GM23248 (cell line): ENCODE results near the gene COG1.

Experiments
- EZH2 ChIP-seq: fragments of 200-600 bp; sonication (generic); IDR thresholded peaks from 2 replicates; pipeline ENCODE4 v1.6.1; 2018; ENCODE audit warnings: antibody characterized with exemption, mild to moderate bottlenecking; ENCODE audit not compliant: insufficient read depth, poor library complexity, severe bottlenecking
- EZH2phosphoT487 ChIP-seq: fragments of 200-600 bp; sonication (generic); IDR thresholded peaks from 2 replicates; pipeline ENCODE4 v1.6.1; 2018; ENCODE audit warnings: antibody characterized with exemption, moderate library complexity, mild to moderate bottlenecking, low read depth; ENCODE audit not compliant: insufficient read depth

- TF ChIP-seq EZH2 (no peak), EZH2phosphoT487 (no peak)
Measured at GRCh38 chr17:73227379-73227778, 34.5 kb downstream of the COG1 start.
